HCT116 (cell line): Measurements from ENCODE around the gene LYRM9. TPM values are rescaled to one million over a fixed set of nuclear protein-coding genes. Genes with fewer than 3 reads are reported as not detected.
"Not testable (repeated sequence)": the region's sequence is repeated elsewhere in the genome, so short reads cannot be mapped to it uniquely, and the experiment has no call there.

ENCODE experiments used
- ATAC-seq: fragments of 200-7000 bp; cut with Tn5 transposase; 2 replicates; pipeline ENCODE4 v1.9.1; 2020; ENCODE audit warnings: mild to moderate bottlenecking, moderate library complexity
- BruUV-seq: library from RNA; stranded (reverse); fragments of 400-500 nt; replicated peaks from 2 replicates; lab custom pipeline; 2021; lab: Mats Ljungman, UMichigan
- CTCF ChIA-PET: fragments of 300-600 bp; sonication (Branson Sonifier 250); formaldehyde crosslinking; loops from one replicate; lab custom pipeline; 2021; ENCODE audit warnings: antibody characterized with exemption; lab: Charles Lee
- POLR2A ChIA-PET: fragments of 300-600, 350-600 bp; sonication (Branson Sonifier 250); formaldehyde crosslinking; loops from one replicate; lab custom pipeline; 2021; ENCODE audit warnings: antibody characterized with exemption; lab: Charles Lee
- RAD21 ChIA-PET, 2 experiments: fragments of 300-600 bp; sonication (Branson Sonifier 250); formaldehyde crosslinking; loops; one replicate each; lab custom pipeline; 2023; ENCODE audit warnings: low total read pairs in 2 of 2; ENCODE audit not compliant: uncharacterized antibody in 2 of 2, unreplicated experiment in 2 of 2, low non-redundant PET in 1 of 2; lab: Charles Lee
- DNase-seq: peaks from one replicate; pipeline ENCODE4 v3.0.0-alpha.2; 2010; ENCODE audit warnings: low read depth, low spot score
- H2AFZ ChIP-seq: fragments of 200-600 bp; shearing (Covaris generic), sonication (generic); 2 replicates; pipeline ENCODE4 v1.6.1; 2017; ENCODE audit warnings: low read depth, mixed run types, mixed read lengths, antibody characterized with exemption, low read length; ENCODE audit not compliant: poor library complexity, severe bottlenecking
- H3K27ac ChIP-seq: 2 replicates; pipeline ENCODE4 v1.5.1; 2012; ENCODE audit warnings: low read depth, low read length
- H3K27me3 ChIP-seq: fragments of 200-600 bp; sonication (generic); 2 replicates; pipeline ENCODE4 v1.6.1; 2016; ENCODE audit warnings: mixed run types, low read length, mixed read lengths; ENCODE audit not compliant: insufficient read depth
- H3K36me3 ChIP-seq, 2 experiments: fragments of 200-500 bp in 1 of 2; fragments of 200-600 bp in 1 of 2; sonication (Bioruptor generic) in 1 of 2; sonication (generic) in 1 of 2; 2 replicates each; pipeline versions ENCODE4 v1.5.1 to v1.6.1; 2014 to 2016; ENCODE audit warnings: low read length in 2 of 2, inconsistent platforms in 1 of 2, mixed read lengths in 1 of 2, mixed run types in 1 of 2; ENCODE audit not compliant: insufficient read depth in 2 of 2, control insufficient read depth in 1 of 2
- H3K4me1 ChIP-seq, 2 experiments: fragments of 200-600 bp in 1 of 2; sonication (generic) in 1 of 2; 2 replicates each; pipeline versions ENCODE4 v1.5.1 to v1.6.1; 2012 to 2017; ENCODE audit warnings: low read length in 2 of 2, inconsistent platforms in 1 of 2, mild to moderate bottlenecking in 1 of 2, mixed read lengths in 1 of 2, mixed run types in 1 of 2, moderate library complexity in 1 of 2; ENCODE audit not compliant: insufficient read depth in 2 of 2, control insufficient read depth in 1 of 2
- H3K4me2 ChIP-seq: fragments of 200-600 bp; sonication (generic); 2 replicates; pipeline ENCODE4 v1.6.1; 2017; ENCODE audit warnings: mixed run types, low read length, mixed read lengths
- H3K4me3 ChIP-seq, 2 experiments: fragments of 200-600 bp in 1 of 2; sonication (generic) in 1 of 2; replicated peaks in 1 of 2; 2 replicates each; pipeline ENCODE4 v1.5.1; 2011 to 2016; ENCODE audit warnings: low read length in 2 of 2, control low read depth in 1 of 2, low read depth in 1 of 2, mild to moderate bottlenecking in 1 of 2, mixed read lengths in 1 of 2, mixed run types in 1 of 2
- H3K79me2 ChIP-seq: fragments of 200-600 bp; sonication (generic); 2 replicates; pipeline ENCODE4 v1.6.1; 2017; ENCODE audit warnings: mild to moderate bottlenecking, mixed run types, low read length, moderate library complexity, mixed read lengths; ENCODE audit not compliant: insufficient read depth
- H3K9ac ChIP-seq: fragments of 200-600 bp; sonication (generic); 2 replicates; pipeline ENCODE4 v1.6.1; 2016; ENCODE audit warnings: low read length, mixed read lengths
- H3K9me2 ChIP-seq: fragments of 200-600 bp; sonication (generic), shearing (Covaris generic); 2 replicates; pipeline ENCODE4 v1.6.1; 2017; ENCODE audit warnings: mixed run types, mild to moderate bottlenecking, moderate library complexity; ENCODE audit not compliant: insufficient read depth
- H3K9me3 ChIP-seq, 2 experiments: fragments of 200-500 bp in 1 of 2; fragments of 200-600 bp in 1 of 2; sonication (Bioruptor generic) in 1 of 2; sonication (generic) in 1 of 2; 2 replicates each; pipeline ENCODE4 v1.6.1; 2014 to 2017; ENCODE audit warnings: low read length in 2 of 2, mixed read lengths in 2 of 2, inconsistent platforms in 1 of 2, low read depth in 1 of 2, mild to moderate bottlenecking in 1 of 2, mixed run types in 1 of 2, moderate library complexity in 1 of 2; ENCODE audit not compliant: control insufficient read depth in 1 of 2, insufficient read depth in 1 of 2
- H4K20me1 ChIP-seq: fragments of 200-600 bp; sonication (generic), shearing (Covaris generic); 2 replicates; pipeline ENCODE4 v1.6.1; 2017; ENCODE audit warnings: mixed run types, mild to moderate bottlenecking, moderate library complexity; ENCODE audit not compliant: insufficient read depth
- ATF3 ChIP-seq: IDR thresholded peaks from 2 replicates; pipeline ENCODE4 v1.6.1; 2012
- CBX3 ChIP-seq: IDR thresholded peaks from 2 replicates; pipeline ENCODE4 v1.6.1; 2012; ENCODE audit warnings: low read depth
- CEBPB ChIP-seq: IDR thresholded peaks from 2 replicates; pipeline ENCODE4 v1.6.1; 2012; ENCODE audit warnings: low read depth
- CTCF ChIP-seq, 3 experiments: fragments of 200-600 bp in 1 of 3; sonication (generic) in 1 of 3; IDR thresholded peaks in 2 of 3; conservative IDR thresholded peaks in 1 of 3; 2 replicates each; pipeline ENCODE4 v1.5.1; 2012 to 2017; ENCODE audit warnings: low read depth in 2 of 3, low read length in 2 of 3, antibody characterized with exemption in 1 of 3, borderline replicate concordance in 1 of 3, control low read depth in 1 of 3, mild to moderate bottlenecking in 1 of 3, mixed read lengths in 1 of 3, mixed run types in 1 of 3, moderate library complexity in 1 of 3; ENCODE audit not compliant: insufficient read depth in 1 of 3
- ELF1 ChIP-seq: IDR thresholded peaks from 2 replicates; pipeline ENCODE4 v1.6.1; 2012; ENCODE audit warnings: low read depth, borderline replicate concordance
- EZH2 ChIP-seq: fragments of 200-600 bp; sonication (generic); IDR thresholded peaks from 2 replicates; pipeline ENCODE4 v1.6.1; 2017; ENCODE audit warnings: antibody characterized with exemption, mixed run types
- EZH2phosphoT487 ChIP-seq: fragments of 200-600 bp; IDR thresholded peaks from 2 replicates; pipeline ENCODE4 v1.6.1; 2018; ENCODE audit warnings: antibody characterized with exemption, borderline replicate concordance
- FOSL1 ChIP-seq: IDR thresholded peaks from 2 replicates; pipeline ENCODE4 v1.6.1; 2012; ENCODE audit warnings: low read depth
- JUND ChIP-seq: IDR thresholded peaks from 2 replicates; pipeline ENCODE4 v1.6.1; 2012
- MAX ChIP-seq: IDR thresholded peaks from 2 replicates; pipeline ENCODE4 v1.6.1; 2012
- POLR2A ChIP-seq: IDR thresholded peaks from 2 replicates; pipeline ENCODE4 v1.7.0; 2011; ENCODE audit warnings: borderline replicate concordance; ENCODE audit not compliant: insufficient read depth, insufficient read length; ENCODE audit errors: extremely low read depth
- POLR2AphosphoS5 ChIP-seq: IDR thresholded peaks from 2 replicates; pipeline ENCODE4 v1.6.1; 2011; ENCODE audit warnings: mild to moderate bottlenecking, low read depth, low read length, moderate library complexity
- RAD21 ChIP-seq: IDR thresholded peaks from 2 replicates; pipeline ENCODE4 v1.6.1; 2012; ENCODE audit warnings: low read depth, mild to moderate bottlenecking
- REST ChIP-seq: IDR thresholded peaks from 2 replicates; pipeline ENCODE4 v1.6.1; 2012; ENCODE audit warnings: low read depth
- SIN3A ChIP-seq: IDR thresholded peaks from 2 replicates; pipeline ENCODE4 v1.6.1; 2012; ENCODE audit warnings: low read depth
- SP1 ChIP-seq: IDR thresholded peaks from 2 replicates; pipeline ENCODE4 v1.6.1; 2012; ENCODE audit warnings: low read depth
- SRF ChIP-seq: IDR thresholded peaks from 2 replicates; pipeline ENCODE4 v1.6.1; 2012; ENCODE audit warnings: low read depth
- TCF7L2 ChIP-seq: IDR thresholded peaks from 2 replicates; pipeline ENCODE4 v1.7.0; 2011; ENCODE audit warnings: borderline replicate concordance, inconsistent platforms; ENCODE audit not compliant: insufficient read depth, insufficient read length; ENCODE audit errors: extremely low read depth
- YY1 ChIP-seq: IDR thresholded peaks from 2 replicates; pipeline ENCODE4 v1.6.1; 2011; ENCODE audit warnings: low read length, low read depth, moderate library complexity, mild to moderate bottlenecking; ENCODE audit not compliant: insufficient replicate concordance; ENCODE audit errors: extremely low read depth
- ZFX ChIP-seq: fragments of 450-650 bp; IDR thresholded peaks from 2 replicates; pipeline ENCODE4 v1.6.1; 2017
- intact Hi-C: fragments of 100-400 bp; cut with micrococcal nuclease; formaldehyde crosslinking; loops from 2 replicates; pipeline ENCODE4 v1.10.0; 2022
- total RNA-seq: library from RNA; stranded (reverse); gene quantifications from one replicate; pipeline ENCODE4 v1.2.1, GENCODE V29; 2021; ENCODE audit not compliant: unreplicated experiment

LYRM9 gene
- total RNA-seq, 1 experiment from 2014 or later: 4.8 TPM

- ChIA-PET CTCF (no interaction called here), POLR2A (no interaction called here), RAD21 (no interaction called here)
- Histone ChIP-seq H3K79me2 (no peaks in the 10 kb centered on the region), H3K4me2 (no peak overlapping the region), H3K36me3 (no peaks in the 10 kb centered on the region), H3K9me3 (no peaks in the 10 kb centered on the region), H3K27ac (no peak overlapping the region), H3K4me3 (no peak overlapping the region), H2AFZ (no peak overlapping the region), H3K4me1 (no peaks in the 10 kb centered on the region), H4K20me1 (no peaks in the 10 kb centered on the region), H3K27me3 (no peaks in the 10 kb centered on the region), H3K9me2 (no peaks in the 10 kb centered on the region), H3K9ac (no peak overlapping the region)
- TF ChIP-seq SRF (no peak), EZH2phosphoT487 (no peak), REST (no peak), SP1 (no peak), ELF1 (no peak), POLR2A (no peak), ATF3 (no peak), ZFX (no peak), MAX (no peak), JUND (no peak), CEBPB (no peak), RAD21 (no peak), TCF7L2 (no peak), SIN3A (no peak), FOSL1 (no peak), POLR2AphosphoS5 (no peak), CTCF (IDR thresholded peaks at IDR 0.05 in 2 of 3, conservative IDR thresholded peaks at IDR 0.05 in 1 of 3; ENCODE audit: borderline replicate concordance in 1 of 3, insufficient read depth in 1 of 3, low read depth in 2 of 3, low read length in 2 of 3) (no peak), CBX3 (no peak), YY1 (no peak), EZH2 (no peak)
- intact Hi-C loops: no loop called here
- no TSS peak for BruUV-seq
- DNase-seq (no peak), ATAC-seq (no peak)
Measured at GRCh38 chr17:27912964-27913363, 19.8 kb upstream of the LYRM9 start.

- H3K4me1 ChIP-seq, H3K9me2 ChIP-seq, H3K9me3 ChIP-seq, H3K27me3 ChIP-seq, POLR2A ChIA-PET, CTCF ChIA-PET, H3K79me2 ChIP-seq, RAD21 ChIA-PET, H4K20me1 ChIP-seq, BruUV-seq, H3K9ac ChIP-seq, intact Hi-C loops, H3K27ac ChIP-seq, H3K36me3 ChIP-seq, H3K4me3 ChIP-seq, DNase-seq, H2AFZ ChIP-seq, ATAC-seq, H3K4me2 ChIP-seq: not testable (repeated sequence)
Measured at GRCh38 chr17:27912299-27912698, 19.1 kb upstream of the LYRM9 start.
